ENCODE results near the gene SARNP.

SARNP gene

DNA sequence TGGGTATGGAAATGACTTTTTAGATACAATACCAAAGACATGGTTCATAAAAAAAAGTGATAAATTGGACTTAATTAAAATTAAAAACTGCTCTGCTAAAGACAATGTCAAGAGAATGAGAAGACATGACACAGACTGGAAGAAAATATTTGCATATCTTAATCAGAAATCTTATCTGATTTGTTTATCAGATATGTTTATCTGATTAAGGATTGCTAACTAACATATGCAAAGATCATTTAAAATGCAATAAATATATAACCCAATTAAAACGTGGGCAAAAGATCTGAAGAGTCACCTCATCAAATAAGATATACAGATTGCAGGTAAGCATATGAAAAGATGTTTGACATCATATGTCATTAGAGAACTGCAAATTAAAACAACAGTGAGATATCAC is 35.2 kb upstream of the SARNP start:
- no CpG with 5 or more reads among the region's 1 CpG for WGBS (ENCODE audit: insufficient coverage)
- no peak overlapping the region for H3K27ac ChIP-seq (ENCODE audit: insufficient read depth in 1 of 2, low read depth in 1 of 2, low read length in 2 of 2, poor library complexity in 1 of 2, severe bottlenecking in 2 of 2)
- H3K27me3 ChIP-seq (replicated peaks in 2 of 5; ENCODE audit: control insufficient read depth in 4 of 5, insufficient read depth in 5 of 5, low read length in 4 of 5): peaks cover 0 to 1% (median 0%) of the 10 kb centered on the region in 5 experiments
- DNase-seq: no peak
- no peak overlapping the region for H3K4me3 ChIP-seq (ENCODE audit: control insufficient read depth in 1 of 7, extremely low read depth in 1 of 7, insufficient read depth in 4 of 7, low read depth in 2 of 7, low read length in 6 of 7)
- ChIA-PET CTCF (interaction anchor here (1.4 kb wide), 1 partner anchor 33 kb away, joined by 4 read pairs; no protein-coding TSS in a partner anchor), POLR2A (no interaction called here)
- peaks cover 0 to 14% (median 11%) of the 10 kb centered on the region in 4 experiments for H3K4me1 ChIP-seq (ENCODE audit: control extremely low read depth in 1 of 4, control insufficient read depth in 4 of 4, insufficient read depth in 4 of 4, low read length in 3 of 4)
- H3K9me3 ChIP-seq (ENCODE audit: control extremely low read depth in 1 of 5, control insufficient read depth in 4 of 5, insufficient read depth in 2 of 5, low read depth in 1 of 5, low read length in 4 of 5): no peaks in the 10 kb centered on the region
- no peaks in the 10 kb centered on the region for H3K36me3 ChIP-seq (ENCODE audit: control insufficient read depth in 4 of 4, insufficient read depth in 4 of 4, low read length in 3 of 4)

DNA sequence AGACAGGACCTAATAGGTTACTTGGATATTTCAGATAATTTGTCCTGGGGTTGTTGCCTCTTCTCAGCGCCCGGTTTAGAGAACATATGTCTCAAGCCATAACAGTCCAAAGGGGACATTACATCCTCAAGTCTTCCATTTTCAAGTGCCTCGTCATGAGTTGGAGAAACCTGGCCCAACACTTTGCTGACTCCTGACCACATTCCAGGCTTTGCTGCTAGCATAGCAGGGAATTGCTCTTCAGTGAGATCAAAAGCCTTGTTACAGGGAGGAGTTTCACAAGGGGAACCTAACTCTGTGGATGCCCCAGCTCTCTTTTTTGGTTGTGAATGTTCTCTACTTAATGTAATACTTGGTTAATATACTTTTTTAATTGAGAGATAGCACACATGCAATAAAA is 33.4 kb upstream of the SARNP start:
- CTCF ChIA-PET: no interaction called here
- peaks cover 0 to 1% (median 0%) of the 10 kb centered on the region in 5 experiments for H3K27me3 ChIP-seq (replicated peaks in 2 of 5; ENCODE audit: control insufficient read depth in 4 of 5, insufficient read depth in 5 of 5, low read length in 4 of 5)
- H3K4me1 ChIP-seq (ENCODE audit: control extremely low read depth in 1 of 4, control insufficient read depth in 4 of 4, insufficient read depth in 4 of 4, low read length in 3 of 4): peaks cover 0 to 23% (median 18%) of the 10 kb centered on the region in 4 experiments
- WGBS (ENCODE audit: insufficient coverage): 100% methylated on average over 3 of the region's 3 CpGs
- no peak for DNase-seq
- POLR2A ChIA-PET: no interaction called here
- H3K36me3 ChIP-seq (ENCODE audit: control insufficient read depth in 4 of 4, insufficient read depth in 4 of 4, low read length in 3 of 4): no peaks in the 10 kb centered on the region
- H3K9me3 ChIP-seq (ENCODE audit: control extremely low read depth in 1 of 5, control insufficient read depth in 4 of 5, insufficient read depth in 2 of 5, low read depth in 1 of 5, low read length in 4 of 5): no peaks in the 10 kb centered on the region
- H3K4me3 ChIP-seq (ENCODE audit: control insufficient read depth in 1 of 7, extremely low read depth in 1 of 7, insufficient read depth in 4 of 7, low read depth in 2 of 7, low read length in 6 of 7): no peak overlapping the region
- H3K27ac ChIP-seq (ENCODE audit: insufficient read depth in 1 of 2, low read depth in 1 of 2, low read length in 2 of 2, poor library complexity in 1 of 2, severe bottlenecking in 2 of 2): no peak overlapping the region

DNA sequence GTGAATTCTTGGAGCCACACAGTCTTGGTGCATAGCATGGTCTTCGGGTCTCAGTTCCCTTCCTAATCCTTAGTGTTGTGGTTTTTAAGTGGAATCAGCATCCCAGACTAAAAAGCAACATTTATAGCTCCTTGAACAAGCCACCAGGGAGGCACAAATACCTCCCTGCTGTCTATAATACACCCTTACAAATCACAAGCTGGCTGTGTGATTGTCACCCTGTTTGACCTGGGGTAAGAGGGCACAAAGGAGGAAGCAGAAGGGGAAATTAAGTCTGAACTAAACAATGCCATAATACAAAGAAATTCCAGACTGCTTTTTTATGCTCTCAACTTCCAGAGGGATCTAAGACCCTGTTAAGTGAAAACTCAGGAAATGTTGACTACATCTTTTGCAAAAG is 32.9 kb upstream of the SARNP start:
- Histone ChIP-seq H3K4me3 (ENCODE audit: control insufficient read depth in 1 of 7, extremely low read depth in 1 of 7, insufficient read depth in 4 of 7, low read depth in 2 of 7, low read length in 6 of 7) (no peak overlapping the region), H3K27me3 (replicated peaks in 2 of 5; ENCODE audit: control insufficient read depth in 4 of 5, insufficient read depth in 5 of 5, low read length in 4 of 5) (peaks cover 0 to 1% (median 0%) of the 10 kb centered on the region in 5 experiments), H3K4me1 (ENCODE audit: control extremely low read depth in 1 of 4, control insufficient read depth in 4 of 4, insufficient read depth in 4 of 4, low read length in 3 of 4) (peaks cover 0 to 23% (median 18%) of the 10 kb centered on the region in 4 experiments), H3K9me3 (ENCODE audit: control extremely low read depth in 1 of 5, control insufficient read depth in 4 of 5, insufficient read depth in 2 of 5, low read depth in 1 of 5, low read length in 4 of 5) (no peaks in the 10 kb centered on the region), H3K36me3 (ENCODE audit: control insufficient read depth in 4 of 4, insufficient read depth in 4 of 4, low read length in 3 of 4) (no peaks in the 10 kb centered on the region), H3K27ac (ENCODE audit: insufficient read depth in 1 of 2, low read depth in 1 of 2, low read length in 2 of 2, poor library complexity in 1 of 2, severe bottlenecking in 2 of 2) (no peak overlapping the region)
- WGBS (ENCODE audit: insufficient coverage): no CpG with 5 or more reads among the region's 1 CpG
- ChIA-PET CTCF (no interaction called here), POLR2A (no interaction called here)
- DNase-seq: no peak

DNA sequence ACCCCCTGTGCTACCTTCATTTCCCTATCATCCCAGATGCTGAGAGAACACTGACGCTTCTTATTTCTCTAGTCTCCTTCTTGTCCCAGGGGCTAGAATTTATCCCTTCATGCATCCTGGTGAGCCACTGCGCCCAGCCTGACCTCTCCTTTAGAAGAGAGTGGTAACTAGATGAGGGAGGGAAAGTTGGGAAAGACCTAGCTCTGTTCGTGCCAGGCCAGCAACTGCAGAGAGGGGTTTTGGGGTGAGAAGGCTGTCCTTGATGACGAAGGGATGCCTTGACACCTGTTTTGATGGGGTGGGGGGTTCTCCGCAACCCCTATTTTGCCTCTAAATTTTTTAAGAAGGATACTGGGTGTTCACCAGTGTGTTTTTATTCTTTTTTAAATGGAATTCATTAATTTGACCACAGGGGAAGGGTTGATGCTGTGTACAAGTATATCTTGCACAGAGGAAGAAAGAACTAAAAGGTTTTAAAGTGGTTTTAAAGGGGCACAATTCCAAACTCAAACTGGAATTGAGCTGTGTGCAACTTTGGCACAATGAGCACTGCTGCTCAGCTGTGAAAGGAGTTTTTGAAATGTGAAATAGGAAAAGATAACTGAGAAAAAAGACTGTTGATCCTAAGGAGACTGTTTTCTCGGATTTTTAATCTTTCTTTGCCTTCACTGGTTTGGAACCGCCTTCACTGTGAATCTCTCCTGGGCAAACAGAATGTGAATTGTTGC is 32.3 kb upstream of the SARNP start:
- no peaks in the 10 kb centered on the region for H3K9me3 ChIP-seq (ENCODE audit: control extremely low read depth in 1 of 5, control insufficient read depth in 4 of 5, insufficient read depth in 2 of 5, low read depth in 1 of 5, low read length in 4 of 5)
- no peaks in the 10 kb centered on the region for H3K36me3 ChIP-seq (ENCODE audit: control insufficient read depth in 4 of 4, insufficient read depth in 4 of 4, low read length in 3 of 4)
- H3K27ac ChIP-seq (ENCODE audit: insufficient read depth in 1 of 2, low read depth in 1 of 2, low read length in 2 of 2, poor library complexity in 1 of 2, severe bottlenecking in 2 of 2): no peak overlapping the region
- H3K27me3 ChIP-seq (replicated peaks in 2 of 5; ENCODE audit: control insufficient read depth in 4 of 5, insufficient read depth in 5 of 5, low read length in 4 of 5): peaks cover 0 to 1% (median 0%) of the 10 kb centered on the region in 5 experiments
- DNase-seq: no peak
- WGBS (ENCODE audit: insufficient coverage): 100% methylated on average over 4 of the region's 7 CpGs
- no peak overlapping the region for H3K4me3 ChIP-seq (ENCODE audit: control insufficient read depth in 1 of 7, extremely low read depth in 1 of 7, insufficient read depth in 4 of 7, low read depth in 2 of 7, low read length in 6 of 7)
- POLR2A ChIA-PET: no interaction called here
- CTCF ChIA-PET: no interaction called here
- H3K4me1 ChIP-seq (ENCODE audit: control extremely low read depth in 1 of 4, control insufficient read depth in 4 of 4, insufficient read depth in 4 of 4, low read length in 3 of 4): peaks cover 0 to 23% (median 18%) of the 10 kb centered on the region in 4 experiments

DNA sequence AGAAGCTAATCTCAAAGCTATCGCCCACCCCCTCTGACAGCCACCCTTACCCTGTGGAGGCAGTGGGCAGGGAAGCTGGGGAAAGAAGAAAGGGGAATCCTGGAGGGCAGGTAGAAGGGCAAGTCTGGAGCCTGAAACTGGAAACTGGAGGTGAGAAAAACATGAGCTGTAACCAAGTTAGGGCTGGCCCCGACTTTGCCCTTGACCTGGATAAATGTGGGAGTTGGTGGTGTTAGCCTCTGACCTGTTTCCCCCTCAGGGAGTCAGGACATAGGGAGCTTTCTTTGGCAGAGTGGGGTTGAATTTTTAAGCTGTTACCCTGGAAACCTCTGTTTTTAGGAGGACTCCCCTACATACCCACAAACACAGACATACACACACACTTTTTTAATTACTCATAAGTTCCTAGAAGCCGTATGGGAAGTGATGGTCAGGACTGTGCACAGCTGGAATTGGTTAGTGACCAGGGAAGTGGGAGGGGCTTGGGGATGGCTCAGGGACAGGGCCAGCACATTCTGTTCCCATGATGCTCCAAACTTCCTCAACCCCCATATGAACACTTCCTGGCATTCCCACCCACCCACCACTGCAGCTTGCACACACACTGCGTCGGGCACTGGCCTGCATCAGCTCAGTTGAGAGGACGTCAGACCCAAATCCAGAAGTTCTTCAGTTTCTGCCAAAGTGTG is 30.2 kb upstream of the SARNP start:
- CTCF ChIA-PET: interaction anchor here (1.5 kb wide), 1 partner anchor 79 kb away, joined by 4 read pairs; no protein-coding TSS in a partner anchor
- POLR2A ChIA-PET: no interaction called here
- H3K27ac ChIP-seq (ENCODE audit: insufficient read depth in 1 of 2, low read depth in 1 of 2, low read length in 2 of 2, poor library complexity in 1 of 2, severe bottlenecking in 2 of 2): peak overlapping the region; percentile 38 to 71
- WGBS (ENCODE audit: insufficient coverage): 20% methylated on average over 1 of the region's 6 CpGs
- peak overlapping the region in 1 of 7 experiments; percentile 23 for H3K4me3 ChIP-seq (ENCODE audit: control insufficient read depth in 1 of 7, extremely low read depth in 1 of 7, insufficient read depth in 4 of 7, low read depth in 2 of 7, low read length in 6 of 7)
- H3K9me3 ChIP-seq (ENCODE audit: control extremely low read depth in 1 of 5, control insufficient read depth in 4 of 5, insufficient read depth in 2 of 5, low read depth in 1 of 5, low read length in 4 of 5): no peaks in the 10 kb centered on the region
- H3K36me3 ChIP-seq (ENCODE audit: control insufficient read depth in 4 of 4, insufficient read depth in 4 of 4, low read length in 3 of 4): no peaks in the 10 kb centered on the region
- H3K4me1 ChIP-seq (ENCODE audit: control extremely low read depth in 1 of 4, control insufficient read depth in 4 of 4, insufficient read depth in 4 of 4, low read length in 3 of 4): peaks cover 0 to 24% (median 19%) of the 10 kb centered on the region in 4 experiments
- DNase-seq: peak; percentile 17 to 69 (median 68)
- peaks cover 0 to 1% (median 0%) of the 10 kb centered on the region in 5 experiments for H3K27me3 ChIP-seq (replicated peaks in 2 of 5; ENCODE audit: control insufficient read depth in 4 of 5, insufficient read depth in 5 of 5, low read length in 4 of 5)

DNA sequence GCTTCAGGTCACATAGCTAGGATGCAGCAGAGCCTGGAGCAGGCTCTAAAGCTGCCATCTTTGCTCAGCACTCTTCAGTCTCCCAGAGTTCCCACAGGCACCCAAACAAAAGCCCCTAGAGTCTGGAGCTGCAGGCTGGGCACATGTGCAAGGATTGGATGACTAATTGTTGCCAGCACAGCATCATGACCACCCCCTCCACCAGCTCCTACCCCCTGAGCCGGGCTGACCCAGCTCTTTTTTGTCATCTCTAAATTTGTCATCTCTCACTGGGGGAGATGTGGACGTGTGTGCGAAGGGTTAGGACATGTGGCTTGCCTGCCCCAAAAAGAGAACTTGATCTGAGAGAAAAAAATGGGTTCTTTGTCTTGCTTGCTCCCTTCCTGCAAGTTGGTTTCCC is 29.5 kb upstream of the SARNP start:
- peaks cover 0 to 28% (median 19%) of the 10 kb centered on the region in 4 experiments for H3K4me1 ChIP-seq (ENCODE audit: control extremely low read depth in 1 of 4, control insufficient read depth in 4 of 4, insufficient read depth in 4 of 4, low read length in 3 of 4)
- H3K4me3 ChIP-seq (ENCODE audit: control insufficient read depth in 1 of 7, extremely low read depth in 1 of 7, insufficient read depth in 4 of 7, low read depth in 2 of 7, low read length in 6 of 7): no peak overlapping the region
- POLR2A ChIA-PET: interaction anchor here (0.9 kb wide), 1 partner anchor 12 kb away, joined by 3 read pairs; no protein-coding TSS in a partner anchor
- H3K9me3 ChIP-seq (ENCODE audit: control extremely low read depth in 1 of 5, control insufficient read depth in 4 of 5, insufficient read depth in 2 of 5, low read depth in 1 of 5, low read length in 4 of 5): no peaks in the 10 kb centered on the region
- peak; percentile 16 to 68 (median 62) for DNase-seq
- peak overlapping the region; percentile 38 to 71 for H3K27ac ChIP-seq (ENCODE audit: insufficient read depth in 1 of 2, low read depth in 1 of 2, low read length in 2 of 2, poor library complexity in 1 of 2, severe bottlenecking in 2 of 2)
- no peaks in the 10 kb centered on the region for H3K27me3 ChIP-seq (replicated peaks in 2 of 5; ENCODE audit: control insufficient read depth in 4 of 5, insufficient read depth in 5 of 5, low read length in 4 of 5)
- WGBS (ENCODE audit: insufficient coverage): 79% methylated on average over 2 of the region's 3 CpGs
- no peaks in the 10 kb centered on the region for H3K36me3 ChIP-seq (ENCODE audit: control insufficient read depth in 4 of 4, insufficient read depth in 4 of 4, low read length in 3 of 4)
- CTCF ChIA-PET: interaction anchor here (0.9 to 1.5 kb wide), 3 partner anchors 40 to 107 kb away, joined by 3 to 4 read pairs (median 3); no protein-coding TSS in a partner anchor

Data from common myeloid progenitor, CD34-positive (primary cell).